ENCODE measurements around the gene CCDC201.

The CCDC201 gene

DNA sequence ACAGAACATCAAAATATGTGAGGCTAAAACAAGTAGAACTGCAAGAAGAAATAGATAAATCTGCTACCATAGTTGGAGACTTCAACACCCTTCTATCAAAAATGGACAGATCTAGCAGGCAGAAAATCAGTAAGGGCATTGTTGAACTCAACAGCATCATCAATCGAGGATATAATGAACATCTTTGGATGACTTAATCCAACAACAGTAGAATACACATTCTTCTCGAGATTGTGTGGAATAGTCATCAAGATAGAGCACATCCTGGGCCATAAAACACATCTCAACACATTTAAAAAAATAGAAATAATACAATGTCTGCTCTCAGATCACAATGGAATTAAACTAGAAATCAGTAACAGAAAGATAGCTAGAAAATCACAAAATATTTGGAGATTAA is 25.3 kb upstream of the CCDC201 start:
- TF ChIP-seq, protein P1, sequence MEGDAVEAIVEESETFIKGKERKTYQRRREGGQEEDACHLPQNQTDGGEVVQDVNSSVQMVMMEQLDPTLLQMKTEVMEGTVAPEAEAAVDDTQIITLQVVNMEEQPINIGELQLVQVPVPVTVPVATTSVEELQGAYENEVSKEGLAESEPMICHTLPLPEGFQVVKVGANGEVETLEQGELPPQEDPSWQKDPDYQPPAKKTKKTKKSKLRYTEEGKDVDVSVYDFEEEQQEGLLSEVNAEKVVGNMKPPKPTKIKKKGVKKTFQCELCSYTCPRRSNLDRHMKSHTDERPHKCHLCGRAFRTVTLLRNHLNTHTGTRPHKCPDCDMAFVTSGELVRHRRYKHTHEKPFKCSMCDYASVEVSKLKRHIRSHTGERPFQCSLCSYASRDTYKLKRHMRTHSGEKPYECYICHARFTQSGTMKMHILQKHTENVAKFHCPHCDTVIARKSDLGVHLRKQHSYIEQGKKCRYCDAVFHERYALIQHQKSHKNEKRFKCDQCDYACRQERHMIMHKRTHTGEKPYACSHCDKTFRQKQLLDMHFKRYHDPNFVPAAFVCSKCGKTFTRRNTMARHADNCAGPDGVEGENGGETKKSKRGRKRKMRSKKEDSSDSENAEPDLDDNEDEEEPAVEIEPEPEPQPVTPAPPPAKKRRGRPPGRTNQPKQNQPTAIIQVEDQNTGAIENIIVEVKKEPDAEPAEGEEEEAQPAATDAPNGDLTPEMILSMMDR (IDR thresholded peaks at IDR 0.05) = no peak
- Mint-ChIP-seq H3K9me3 (peaks cover 8% of the 10 kb centered on the region), H3K4me3 (no peak overlapping the region), H3K27ac (no peak overlapping the region), H3K4me1 (no peaks in the 10 kb centered on the region), H3K36me3 (ENCODE audit: low read depth) (no peaks in the 10 kb centered on the region), H3K27me3 (ENCODE audit: low read depth, poor library complexity) (peaks cover 29% of the 10 kb centered on the region)
- no peak for DNase-seq

DNA sequence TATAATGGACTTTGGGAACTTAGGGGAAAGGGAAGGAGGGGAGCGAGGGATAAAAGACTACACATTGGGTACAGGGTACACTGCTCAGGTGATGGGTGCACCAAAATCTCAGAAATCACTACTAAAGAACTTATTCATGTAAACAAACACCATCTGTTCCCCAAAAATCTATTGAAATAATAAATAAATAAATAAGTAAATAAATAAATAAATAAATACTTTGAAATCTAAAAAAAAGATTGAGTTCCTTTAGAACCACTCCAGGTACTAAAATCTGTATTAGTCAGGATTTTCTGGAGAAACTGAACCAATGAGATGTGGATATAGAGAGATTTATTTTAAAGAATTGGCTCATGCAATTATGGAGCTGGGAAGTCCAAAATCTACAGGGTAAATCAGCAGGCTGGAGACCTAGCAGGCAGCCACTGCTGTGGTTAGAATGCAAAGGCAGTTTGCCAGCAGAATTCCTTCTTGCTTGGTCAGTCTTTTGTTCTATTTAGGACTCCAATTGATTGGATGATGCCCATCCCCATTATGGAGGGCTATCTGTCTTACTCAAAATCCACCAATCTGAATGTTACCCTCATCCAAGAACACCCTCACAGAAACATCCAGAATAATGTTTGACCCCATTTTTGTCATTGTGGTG is 24.3 kb upstream of the CCDC201 start:
- no peaks in the 10 kb centered on the region for H3K36me3 Mint-ChIP-seq (ENCODE audit: low read depth)
- no peak for DNase-seq
- H3K27me3 Mint-ChIP-seq (ENCODE audit: low read depth, poor library complexity) = peaks cover 34% of the 10 kb centered on the region
- TF ChIP-seq, protein P1 (IDR thresholded peaks at IDR 0.05) = no peak
- no peaks in the 10 kb centered on the region for H3K4me1 Mint-ChIP-seq
- H3K4me3 Mint-ChIP-seq = no peak overlapping the region
- H3K27ac Mint-ChIP-seq = no peak overlapping the region
- no peaks in the 10 kb centered on the region for H3K9me3 Mint-ChIP-seq

DNA sequence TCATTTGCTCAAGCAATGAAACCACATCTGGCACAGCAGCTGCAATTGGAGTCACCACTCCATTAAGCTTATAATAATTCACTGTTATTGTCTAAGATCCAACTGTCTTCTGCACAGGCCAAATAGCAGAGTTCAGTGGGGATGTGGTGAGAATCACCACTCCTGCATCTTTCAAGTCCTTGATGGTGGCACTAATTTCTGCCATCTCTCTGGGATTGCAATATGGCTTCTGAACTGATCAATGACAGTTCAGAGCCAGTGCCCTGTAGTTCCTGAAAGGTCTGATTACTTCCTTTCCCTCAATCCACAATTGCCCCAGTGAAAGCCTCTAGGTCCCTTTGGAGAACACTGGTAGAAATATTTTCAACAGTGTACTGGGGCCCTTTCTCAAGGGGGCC is 21.8 kb upstream of the CCDC201 start:
- Mint-ChIP-seq H3K27ac (no peak overlapping the region), H3K4me1 (peaks cover under 1% of the 10 kb centered on the region), H3K27me3 (ENCODE audit: low read depth, poor library complexity) (peaks cover 53% of the 10 kb centered on the region), H3K4me3 (no peak overlapping the region), H3K9me3 (no peaks in the 10 kb centered on the region), H3K36me3 (ENCODE audit: low read depth) (no peaks in the 10 kb centered on the region)
- TF ChIP-seq, protein P1 (IDR thresholded peaks at IDR 0.05) = no peak
- no peak for DNase-seq

DNA sequence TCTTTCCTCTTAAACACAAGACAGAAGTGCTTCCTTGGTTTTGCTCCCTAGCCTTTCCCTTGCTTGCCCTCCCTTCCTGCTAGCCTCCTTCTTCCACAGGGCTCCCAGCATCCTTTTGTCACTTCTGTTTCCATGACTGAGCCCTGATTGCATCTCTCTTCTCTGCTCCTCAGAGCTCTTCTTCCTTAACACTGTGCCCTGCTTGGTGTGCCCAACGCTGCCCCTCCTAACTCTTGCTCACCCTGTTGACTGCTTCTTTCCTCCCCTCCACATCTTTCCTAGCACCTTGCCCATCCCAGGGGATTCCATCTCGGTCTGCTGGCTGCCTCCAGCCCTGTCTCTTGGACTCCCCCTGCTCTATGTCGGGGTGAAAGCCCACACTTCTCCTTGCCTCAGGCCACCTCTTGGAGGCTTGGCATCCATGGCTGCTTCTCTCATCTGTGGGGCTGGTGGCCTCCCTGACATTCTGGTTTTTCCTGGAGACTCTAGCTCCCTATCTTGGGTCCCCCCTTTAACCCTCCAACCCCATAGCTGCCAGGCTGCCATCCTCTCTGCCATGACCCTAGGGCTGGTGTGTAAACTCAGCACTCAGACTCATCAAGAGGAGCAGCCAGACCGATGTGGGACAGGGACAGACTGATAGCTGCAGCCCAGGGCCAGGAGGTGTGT is 21.2 kb upstream of the CCDC201 start:
- Mint-ChIP-seq H3K4me1 (peaks cover 6% of the 10 kb centered on the region), H3K9me3 (no peaks in the 10 kb centered on the region), H3K36me3 (ENCODE audit: low read depth) (no peaks in the 10 kb centered on the region), H3K4me3 (no peak overlapping the region), H3K27me3 (ENCODE audit: low read depth, poor library complexity) (peaks cover 58% of the 10 kb centered on the region), H3K27ac (no peak overlapping the region)
- TF ChIP-seq, protein P1 (IDR thresholded peaks at IDR 0.05) = no peak
- DNase-seq = no peak

DNA sequence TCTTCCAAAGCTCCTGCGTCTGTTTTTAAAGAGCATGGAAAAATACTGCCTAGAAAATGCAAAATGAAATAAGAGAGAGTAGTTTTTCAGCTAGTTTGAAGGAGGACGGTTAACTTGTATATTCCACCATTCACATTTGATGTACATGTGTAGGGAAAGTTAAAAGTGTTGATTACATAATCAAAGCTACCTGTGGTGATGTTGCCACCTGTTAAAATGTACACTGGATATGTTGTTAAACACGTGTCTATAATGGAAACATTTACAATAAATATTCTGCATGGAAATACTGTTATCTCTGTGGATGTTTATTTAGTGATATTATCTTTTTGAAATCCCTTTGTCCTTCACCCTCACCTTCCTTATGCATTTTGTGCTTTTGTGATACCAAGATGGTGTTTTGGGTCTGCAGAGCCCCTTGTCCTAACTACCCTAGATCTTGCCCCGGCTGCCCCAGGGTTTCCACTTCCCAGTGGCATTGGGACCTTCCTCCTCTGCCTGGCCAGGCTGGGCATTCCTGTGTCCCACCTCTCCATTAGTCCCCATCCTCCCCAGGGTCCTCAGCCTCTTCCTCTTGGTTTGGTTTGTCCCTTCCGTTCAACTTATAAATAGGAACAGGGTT is 20.6 kb upstream of the CCDC201 start:
- H3K4me3 Mint-ChIP-seq = no peak overlapping the region
- no peak for DNase-seq
- H3K27ac Mint-ChIP-seq = no peak overlapping the region
- TF ChIP-seq, protein P1 (IDR thresholded peaks at IDR 0.05) = no peak
- no peaks in the 10 kb centered on the region for H3K36me3 Mint-ChIP-seq (ENCODE audit: low read depth)
- peaks cover 64% of the 10 kb centered on the region for H3K27me3 Mint-ChIP-seq (ENCODE audit: low read depth, poor library complexity)
- H3K9me3 Mint-ChIP-seq = no peaks in the 10 kb centered on the region
- peaks cover 8% of the 10 kb centered on the region for H3K4me1 Mint-ChIP-seq
